ENCODE measurements around the gene FAM3A. TPM values are rescaled to one million over a fixed set of nuclear protein-coding genes. Genes with fewer than 3 reads are reported as not detected.

FAM3A gene
- total and polyA plus RNA-seq, 2 of the 8 experiments (the other 6 are each of a cell fraction or from before 2014, with no cell fraction given): 16.2 to 18.6 TPM

GRCh38 chrX:154545673-154546274 lies 29.7 kb upstream of the FAM3A start:
- no peak for TF ChIP-seq SP2 (IDR thresholded peaks at IDR 0.05; ENCODE audit: low read length)
- no peak for TF ChIP-seq TEAD4 (IDR thresholded peaks at IDR 0.05; ENCODE audit: low read depth, low read length)
- no peak for TF ChIP-seq MAFK (IDR thresholded peaks at IDR 0.05; ENCODE audit: low read depth, low read length)
- TF ChIP-seq NANOG (IDR thresholded peaks at IDR 0.05; ENCODE audit: insufficient read depth, low read depth, low read length, poor library complexity, severe bottlenecking): no peak
- no peak for TF ChIP-seq CBX8 (IDR thresholded peaks at IDR 0.05; ENCODE audit: borderline replicate concordance, low read depth, low read length)
- TF ChIP-seq, protein P1, sequence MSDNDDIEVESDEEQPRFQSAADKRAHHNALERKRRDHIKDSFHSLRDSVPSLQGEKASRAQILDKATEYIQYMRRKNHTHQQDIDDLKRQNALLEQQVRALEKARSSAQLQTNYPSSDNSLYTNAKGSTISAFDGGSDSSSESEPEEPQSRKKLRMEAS (IDR thresholded peaks at IDR 0.05): no peak
- no peak for TF ChIP-seq EGR1 (IDR thresholded peaks at IDR 0.05; ENCODE audit: borderline replicate concordance, low read depth, low read length)
- Histone ChIP-seq H3K9me3 (ENCODE audit: insufficient read depth in 2 of 2, low read depth in 1 of 2, low read length in 1 of 2) (no peaks in the 10 kb centered on the region; a peak in 1 of 4 replicates), H2BK120ac (replicated peaks; ENCODE audit: low read depth, low read length) (no peak overlapping the region), H3K79me2 (ENCODE audit: control insufficient read depth in 1 of 2, insufficient read depth in 2 of 2, low read length in 2 of 2) (peaks cover 0 to 21% of the 10 kb centered on the region in 2 experiments; a peak in 2 of 4 replicates), H4K91ac (replicated peaks; ENCODE audit: insufficient read length, low read length) (no peak overlapping the region), H3K18ac (ENCODE audit: extremely low read depth, low read length) (peak overlapping the region; percentile 32; the same call in 1 of the 2 replicates), H3K27ac (ENCODE audit: low read depth, low read length) (no peak overlapping the region), H3K23me2 (ENCODE audit: low read depth, low read length) (peaks cover 5% of the 10 kb centered on the region; the same call in 1 of the 2 replicates), H4K5ac (ENCODE audit: insufficient read length, low read depth, low read length) (no peak overlapping the region), H3K36me3 (ENCODE audit: control insufficient read depth in 2 of 4, insufficient read depth in 4 of 4, low read length in 3 of 4) (peaks cover 0 to 12% (median 6%) of the 10 kb centered on the region in 4 experiments; a peak in 5 of 8 replicates), H2AFZ (ENCODE audit: low read length) (no peak overlapping the region), H3K56ac (replicated peaks; ENCODE audit: insufficient read length, low read depth, low read length) (no peak overlapping the region), H3K4me1 (replicated peaks in 1 of 4; ENCODE audit: control insufficient read depth in 3 of 4, insufficient read depth in 4 of 4, low read length in 3 of 4) (peaks cover 0 to 6% (median 1%) of the 10 kb centered on the region in 4 experiments; a peak in 4 of 7 replicates), H3K79me1 (ENCODE audit: low read depth, low read length) (peaks cover 3% of the 10 kb centered on the region; the same call in 1 of the 2 replicates), H3K27me3 (replicated peaks in 1 of 4; ENCODE audit: control insufficient read depth in 3 of 4, extremely low read depth in 1 of 4, insufficient read depth in 3 of 4, low read length in 3 of 4) (no peaks in the 10 kb centered on the region), H3K9ac (replicated peaks in 1 of 4; ENCODE audit: extremely low read depth in 1 of 4, low read depth in 3 of 4, low read length in 3 of 4) (peak overlapping the region in 2 of 4 experiments; percentile 62 to 82; a peak in 3 of 7 replicates), H3K23ac (ENCODE audit: insufficient read length) (no peak overlapping the region), H2BK20ac (ENCODE audit: low read length) (no peak overlapping the region), H2BK12ac (ENCODE audit: low read depth, low read length) (no peak overlapping the region), H3K14ac (ENCODE audit: insufficient read length) (no peak overlapping the region), H4K8ac (ENCODE audit: extremely low read depth, insufficient read depth, low read length) (no peak overlapping the region), H3K4ac (replicated peaks; ENCODE audit: insufficient read length, low read depth, low read length) (no peak overlapping the region), H4K20me1 (replicated peaks in 1 of 2; ENCODE audit: control insufficient read depth in 1 of 2, insufficient read depth in 2 of 2, low read length in 2 of 2) (peaks cover 0 to 9% of the 10 kb centered on the region in 2 experiments), H3K4me2 (ENCODE audit: insufficient read depth in 1 of 2, low read depth in 2 of 2, low read length in 2 of 2) (peak overlapping the region; percentile 76 to 96), H2BK5ac (ENCODE audit: low read depth, low read length) (no peak overlapping the region), H3K4me3 (ENCODE audit: extremely low read depth in 1 of 4, insufficient read depth in 2 of 4, low read depth in 3 of 4, low read length in 4 of 4) (peak overlapping the region; percentile 72 to 99 (median 88); a peak in 7 of 8 replicates), H2AK5ac (ENCODE audit: low read depth, low read length) (no peak overlapping the region), H2BK15ac (ENCODE audit: low read length) (no peak overlapping the region)
- ChIA-PET CTCF (ENCODE audit: partially characterized antibody) (interaction anchor here (1.4 kb wide), 1 partner anchor 10 kb away, joined by 4 read pairs; no protein-coding TSS in a partner anchor), POLR2A (ENCODE audit: partially characterized antibody) (interaction anchor here (0.6 to 1.8 kb wide), 2 partner anchors 9 to 29 kb away, joined by 3 to 6 read pairs; partner anchors contain the start of gene FAM3A)
- 98% methylated on average over 9 of the region's 17 CpGs; no CpG with 5 or more reads in 1 of the 2 experiments for WGBS, 2 experiments (ENCODE audit: extremely low coverage in 1 of 2, insufficient coverage in 1 of 2, insufficient read length in 1 of 2, insufficient replicate concordance in 2 of 2, low coverage in 1 of 2, low lambda C conversion rate in 2 of 2, missing lambda C conversion rate in 1 of 2)
- FAIRE-seq (no peak), DNase-seq (ENCODE audit: low read depth in 1 of 2, low spot score in 2 of 2) (no peak)

All from H1 (cell line).